ENCODE results near the gene TEX51. TPM values are rescaled to one million over a fixed set of nuclear protein-coding genes. Genes with fewer than 3 reads are reported as not detected.

TEX51 gene
- not detected for polyA plus RNA-seq (ENCODE audit: insufficient read length in 10 of 10)
- long read RNA-seq, donor 1, result 0 reads
- long read RNA-seq, donor 2, result 0 reads
- long read RNA-seq, donor 3, result 0 reads
- long read RNA-seq, donor 4, result 0 reads
- long read RNA-seq, donor 5, result 0 reads
- long read RNA-seq, donor 6, result 0 reads
- long read RNA-seq, donor 7, result 0 reads
- long read RNA-seq, donor 8, result 0 reads
- long read RNA-seq, donor 9, result 0 reads

DNA sequence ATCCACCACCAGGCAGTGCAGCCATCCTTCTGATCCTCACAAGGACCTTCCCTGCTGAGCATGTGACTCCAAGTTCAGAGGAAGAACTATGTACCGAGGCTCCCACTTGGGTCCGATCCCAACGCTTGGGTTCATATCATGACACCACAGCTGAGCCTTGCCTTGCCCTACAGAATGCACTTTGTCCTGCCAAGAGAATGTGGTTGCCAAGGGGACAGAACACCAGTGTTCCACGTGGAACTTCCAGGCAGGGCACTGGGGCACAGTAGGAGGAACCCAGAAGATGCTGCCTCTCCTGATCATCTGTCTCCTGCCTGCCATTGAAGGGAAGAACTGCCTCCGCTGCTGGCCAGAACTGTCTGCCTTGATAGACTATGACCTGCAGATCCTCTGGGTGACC, at the start of gene TEX51:
TSS of gene TEX51 (plus strand) at position 255 of the 400 bp plus-strand sequence. CDS start at position 284, 29 bp downstream.
- DNase-seq, result no peak

DNA sequence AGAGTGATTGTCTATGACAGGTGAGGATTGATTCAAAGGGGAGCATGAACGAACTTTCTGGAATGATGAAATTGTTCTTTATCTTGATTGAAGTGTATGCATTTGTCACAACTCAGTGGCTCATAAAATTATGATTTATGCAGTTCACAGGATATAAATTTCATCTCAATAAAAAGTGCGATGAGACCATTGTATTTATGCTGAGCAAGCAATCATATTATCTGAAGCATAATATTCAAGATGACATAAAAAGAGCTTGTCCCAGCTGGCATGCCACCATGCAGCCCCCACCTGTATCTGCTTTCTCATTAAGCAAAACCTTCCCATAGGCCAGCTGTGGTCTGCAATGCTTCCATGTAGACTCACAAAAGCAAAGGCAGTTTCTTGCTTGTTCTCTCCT, 49.6 kb upstream of the TEX51 start:
- no peak for DNase-seq

DNA sequence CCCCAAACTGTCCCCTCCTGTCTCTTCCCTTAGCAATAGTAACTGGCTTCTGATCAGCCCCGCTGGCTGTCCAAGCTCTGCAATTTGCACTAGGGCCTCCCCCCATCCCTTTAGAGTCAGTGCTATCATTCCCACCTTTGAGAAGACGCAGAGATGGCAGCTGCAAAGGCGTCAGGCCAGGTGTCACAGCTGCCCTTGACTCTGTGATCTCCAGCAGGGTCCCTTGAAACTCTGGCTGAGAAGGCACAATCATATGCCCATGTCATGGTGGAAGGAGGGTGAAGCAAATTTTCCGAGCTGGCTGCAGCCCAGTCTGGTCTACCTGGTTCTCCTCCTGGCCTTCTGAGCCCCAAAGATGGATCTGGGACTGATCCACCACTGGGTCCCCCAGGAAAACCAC, 49.2 kb upstream of the TEX51 start:
- no peak for DNase-seq

DNA sequence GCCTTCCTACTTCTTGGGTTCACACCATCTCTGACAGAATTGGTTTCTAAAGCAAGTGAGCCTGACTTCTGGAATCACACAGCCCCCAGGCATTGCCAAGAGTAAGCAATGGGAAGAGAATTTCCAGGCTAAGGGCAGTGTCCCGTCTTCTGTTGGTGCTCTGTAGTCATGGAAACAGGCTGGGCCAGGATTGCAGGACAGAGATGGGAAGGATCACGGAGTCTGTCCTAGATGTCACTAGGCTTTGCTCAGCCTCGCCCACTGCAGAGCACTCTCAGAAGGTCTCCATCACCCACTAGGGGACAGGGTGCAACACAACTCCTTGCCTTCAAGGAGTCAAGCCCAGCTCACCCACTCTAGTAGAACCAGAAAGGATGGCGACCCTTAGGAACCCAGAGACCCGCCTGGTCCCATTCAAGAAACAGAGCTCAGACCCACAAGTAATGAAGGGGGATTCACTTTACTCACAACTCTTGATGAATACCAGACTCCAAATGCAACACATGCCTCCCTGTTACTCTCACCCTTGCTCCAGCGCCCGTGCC, 48.6 kb upstream of the TEX51 start:
- DNase-seq, result no peak

- peak in 2 of 3 donors; percentile 22 to 35 for DNase-seq
These were observed 47.8 kb upstream of the TEX51 start for GRCh38 chr2:126850940-126851339.

DNA sequence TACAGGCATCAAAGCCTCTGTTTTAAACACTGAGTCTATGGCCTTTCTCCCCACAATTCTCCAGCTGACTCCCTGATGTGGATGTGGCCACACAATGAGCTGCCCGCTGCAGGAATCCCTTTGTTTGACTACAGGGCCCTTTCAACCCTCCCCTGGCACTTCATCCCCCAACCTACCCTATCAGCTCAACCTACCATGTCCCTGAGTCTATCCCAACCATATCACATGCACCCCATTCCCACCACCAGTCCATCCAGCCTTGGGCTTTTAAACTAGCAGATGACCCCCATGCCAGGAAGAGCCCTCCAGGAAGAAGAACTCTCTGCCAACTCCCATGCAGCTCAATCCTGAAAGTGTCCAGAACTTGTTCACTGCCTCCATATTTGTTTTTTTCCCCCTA, 46.9 kb upstream of the TEX51 start:
- no peak for DNase-seq

DNA sequence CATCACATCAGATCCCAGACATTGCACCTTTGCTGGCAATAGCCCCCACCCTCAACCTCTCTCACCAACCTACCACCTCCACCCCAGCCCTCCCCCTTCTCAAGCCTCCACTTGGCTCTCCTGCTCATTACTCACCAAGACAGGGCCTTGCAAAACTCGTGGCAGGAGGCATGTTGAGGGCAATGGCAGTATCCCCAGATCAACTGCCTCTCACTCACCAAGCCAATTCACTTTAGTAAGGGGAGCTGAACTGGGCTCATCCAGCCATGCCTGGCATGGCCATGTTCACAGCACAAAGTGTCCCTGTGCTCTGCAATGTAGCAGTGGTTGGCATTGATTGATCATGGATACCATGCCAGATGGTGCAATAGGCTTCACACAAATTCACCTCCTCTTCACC, 46.3 kb upstream of the TEX51 start:
- no peak for DNase-seq

DNA sequence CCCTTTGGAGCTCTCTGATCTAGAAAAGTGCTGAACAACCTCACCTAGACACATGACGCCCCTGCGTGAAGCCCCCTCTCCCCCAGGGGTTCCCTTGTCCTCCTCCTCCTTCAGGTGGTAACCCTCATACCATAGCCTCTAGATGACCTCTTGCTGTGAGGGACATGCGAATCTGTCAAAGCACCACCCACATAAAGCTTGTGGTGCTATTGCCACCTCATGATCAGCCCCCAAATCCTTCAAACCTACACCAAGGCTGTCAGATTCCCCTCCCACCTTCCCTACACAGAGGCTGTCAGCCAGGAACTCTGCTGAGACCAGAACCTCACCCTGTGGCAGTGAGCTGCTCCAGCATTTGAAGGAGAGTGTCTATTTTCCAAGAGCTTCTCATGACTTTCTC, 43.1 kb upstream of the TEX51 start:
- no peak for DNase-seq

- DNase-seq, result no peak
These were observed 42.3 kb upstream of the TEX51 start for GRCh38 chr2:126856403-126856802.

DNA sequence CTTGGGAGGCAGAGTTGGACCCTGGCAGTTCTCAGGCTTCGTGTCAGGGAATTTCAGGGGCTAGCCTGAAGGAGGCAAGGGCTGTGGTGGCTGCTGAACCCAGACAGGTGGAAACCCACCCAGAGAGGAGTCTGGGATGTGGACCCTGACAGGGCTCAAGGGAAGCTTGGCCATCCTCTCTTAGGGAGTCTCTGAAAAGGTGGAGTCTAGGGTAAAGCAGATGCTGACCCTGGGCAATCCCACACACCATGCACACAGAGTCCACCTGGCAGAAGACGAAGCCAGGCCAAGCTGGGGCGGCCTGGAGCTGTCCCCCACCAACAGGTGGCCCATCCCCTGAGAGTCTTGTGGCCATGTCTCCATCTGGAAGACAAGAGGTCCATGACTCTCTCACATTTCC, 41.2 kb upstream of the TEX51 start:
- no peak for DNase-seq

DNA sequence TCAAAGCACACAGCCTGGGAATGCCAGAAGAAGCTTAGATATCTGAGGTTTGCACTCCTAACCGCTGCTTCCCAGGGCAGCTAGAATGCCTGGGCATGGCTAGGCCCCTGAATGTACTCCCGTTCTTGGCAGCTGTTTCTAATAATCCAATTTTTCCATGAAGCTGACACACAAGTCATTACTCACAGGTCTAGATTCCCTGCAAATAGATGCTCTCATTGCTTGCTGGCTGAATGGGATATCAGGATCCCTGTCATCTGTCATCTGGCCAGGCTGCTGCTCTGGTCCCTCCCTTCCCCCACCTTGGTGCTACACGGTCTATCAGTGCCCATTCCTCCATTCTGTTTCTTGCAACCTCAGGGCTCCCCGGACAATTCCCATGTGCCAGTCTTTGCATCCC, 40.7 kb upstream of the TEX51 start:
- peak in 1 of 3 donors; percentile 30 for DNase-seq

DNA sequence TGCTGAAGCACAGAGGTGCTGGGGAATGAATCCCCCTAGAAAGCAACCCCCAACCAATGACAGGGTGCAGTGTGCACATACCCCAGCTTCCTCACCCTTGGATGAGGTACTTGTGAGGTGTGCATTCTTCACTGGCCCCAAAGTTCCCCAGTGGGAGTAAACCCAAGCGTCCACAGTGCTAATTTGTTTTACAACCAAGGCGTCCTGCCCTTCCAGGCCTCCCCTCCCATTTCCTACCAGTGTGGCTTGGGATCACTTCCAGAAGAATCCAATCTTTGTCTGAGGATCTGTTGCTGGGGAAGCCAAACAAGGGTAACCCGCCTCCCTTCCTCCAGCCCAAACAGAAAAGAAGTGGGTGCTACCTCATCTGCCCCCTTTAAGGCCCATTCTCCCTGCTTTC, 40.3 kb upstream of the TEX51 start:
- no peak for DNase-seq

GRCh38 chr2:126858991-126859390, 39.7 kb upstream of the TEX51 start:
- DNase-seq, result no peak

GRCh38 chr2:126859631-126860030, 39.1 kb upstream of the TEX51 start:
- no peak for DNase-seq

GRCh38 chr2:126860385-126860784, 38.3 kb upstream of the TEX51 start:
- DNase-seq, result peak in 2 of 3 donors; percentile 27 to 35

GRCh38 chr2:126862730-126863129, 36.0 kb upstream of the TEX51 start:
- DNase-seq, result no peak

DNA sequence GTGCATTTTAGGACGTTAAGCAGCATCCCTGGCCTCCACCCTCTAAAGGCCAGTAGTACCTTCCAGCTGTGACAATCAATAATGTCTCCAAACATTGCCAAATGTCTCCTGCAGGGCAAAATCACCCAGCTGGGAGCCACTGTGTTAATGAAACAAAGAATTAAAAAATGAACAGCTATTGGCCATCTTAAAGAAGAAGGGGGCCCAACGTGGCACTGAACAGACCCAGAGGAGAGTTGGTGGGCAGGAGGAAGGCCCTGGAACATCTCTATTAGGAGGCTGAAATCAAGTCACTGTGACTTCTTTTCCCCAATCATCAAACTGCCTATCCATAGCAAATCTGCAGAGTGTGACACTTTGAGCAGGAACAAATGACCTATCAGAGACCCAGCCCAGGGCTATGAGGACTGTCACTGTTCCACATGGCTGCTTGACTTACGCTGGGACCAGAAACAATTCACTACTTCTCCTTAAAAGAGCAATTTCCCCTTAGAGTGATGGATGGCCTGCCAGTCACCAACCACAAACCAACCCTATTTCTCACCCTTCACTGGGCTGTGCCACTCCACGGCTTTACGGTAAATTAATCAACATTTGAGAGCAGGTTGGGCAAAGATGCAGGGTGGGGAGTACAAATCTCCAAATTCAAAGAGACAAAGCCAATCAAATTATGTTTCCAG, 35.2 kb upstream of the TEX51 start:
- DNase-seq, result no peak

GRCh38 chr2:126864861-126865260, 33.8 kb upstream of the TEX51 start:
- no peak for DNase-seq

- DNase-seq, result no peak
These were observed 32.2 kb upstream of the TEX51 start for GRCh38 chr2:126866451-126866850.

DNA sequence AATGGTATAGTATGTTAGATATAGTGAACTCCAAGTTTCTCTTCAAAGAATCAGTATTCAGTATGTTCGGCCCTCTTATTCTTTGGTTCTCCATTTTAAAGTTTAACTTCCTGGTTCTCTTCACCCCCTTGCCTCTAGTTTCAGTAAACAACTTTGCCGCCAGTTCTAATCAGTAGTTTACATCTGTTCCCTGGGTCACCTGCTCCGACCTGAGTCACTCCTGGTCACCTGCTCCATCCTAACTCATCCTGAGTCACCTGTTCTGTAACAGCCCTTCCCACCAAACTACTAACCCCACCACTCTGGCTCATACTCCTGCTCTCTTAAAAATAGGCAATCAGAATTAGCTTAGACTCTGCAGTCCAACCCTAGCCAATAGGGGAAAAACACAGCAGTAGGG, 23.7 kb upstream of the TEX51 start:
- no peak for DNase-seq

GRCh38 chr2:126876631-126877030, 22.1 kb upstream of the TEX51 start:
- DNase-seq, result no peak

DNA sequence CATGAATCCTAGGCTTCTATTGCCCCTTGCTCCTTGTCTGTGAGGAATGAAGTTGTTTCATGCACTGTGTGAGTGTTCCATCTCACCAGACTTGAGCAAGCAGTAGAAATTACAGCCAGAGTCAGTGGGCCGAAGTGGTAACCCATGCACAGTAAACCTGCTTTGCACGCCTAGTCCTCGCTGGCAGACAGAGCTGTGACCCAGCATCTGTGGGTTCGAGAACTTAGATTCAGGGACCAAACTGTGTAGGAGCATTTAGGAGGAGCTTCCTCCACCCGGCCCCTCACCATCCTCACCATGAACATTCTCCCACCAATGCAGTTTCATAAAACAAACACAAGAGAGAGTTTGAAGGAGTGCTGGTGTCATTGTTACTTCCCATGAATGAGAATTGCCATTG, 21.6 kb upstream of the TEX51 start:
- no peak for DNase-seq

- DNase-seq, result no peak
These were observed 20.7 kb upstream of the TEX51 start for GRCh38 chr2:126877861-126878565.

Data from muscle of back (tissue), 13 donors.